WERI-Rb-1 (cell line): Measurements from ENCODE around the gene FBXL17.

ENCODE experiments used
- DNase-seq: peaks from one replicate; pipeline ENCODE4 v3.0.0-alpha.2; 2020
- H3K27ac ChIP-seq: fragments of 250-450 bp; sonication (Bioruptor Pico); 2 replicates; pipeline ENCODE4 v1.5.1; 2020; ENCODE audit warnings: mild to moderate bottlenecking, moderate library complexity
- H3K27me3 ChIP-seq: fragments of 250-450 bp; sonication (Bioruptor Pico); 2 replicates; pipeline ENCODE4 v1.5.1; 2021; ENCODE audit warnings: mild to moderate bottlenecking, low read depth, moderate library complexity; ENCODE audit not compliant: insufficient read depth, severe bottlenecking
- H3K36me3 ChIP-seq: fragments of 250-450 bp; sonication (Bioruptor Pico); 2 replicates; pipeline ENCODE4 v1.5.1; 2020; ENCODE audit warnings: mild to moderate bottlenecking, moderate library complexity
- H3K4me3 ChIP-seq: 2 replicates; pipeline ENCODE4 v1.5.1; 2011; ENCODE audit warnings: low read depth, mild to moderate bottlenecking, control low read depth, low read length
- H3K9me3 ChIP-seq: fragments of 250-450 bp; sonication (Bioruptor Pico); 2 replicates; pipeline ENCODE4 v1.5.1; 2021; ENCODE audit warnings: mild to moderate bottlenecking, moderate library complexity; ENCODE audit not compliant: severe bottlenecking
- CTCF ChIP-seq: IDR thresholded peaks from 2 replicates; pipeline ENCODE4 v1.5.1; 2011; ENCODE audit warnings: low read depth, mild to moderate bottlenecking, control low read depth, inconsistent platforms, low read length

FBXL17 gene

DNA sequence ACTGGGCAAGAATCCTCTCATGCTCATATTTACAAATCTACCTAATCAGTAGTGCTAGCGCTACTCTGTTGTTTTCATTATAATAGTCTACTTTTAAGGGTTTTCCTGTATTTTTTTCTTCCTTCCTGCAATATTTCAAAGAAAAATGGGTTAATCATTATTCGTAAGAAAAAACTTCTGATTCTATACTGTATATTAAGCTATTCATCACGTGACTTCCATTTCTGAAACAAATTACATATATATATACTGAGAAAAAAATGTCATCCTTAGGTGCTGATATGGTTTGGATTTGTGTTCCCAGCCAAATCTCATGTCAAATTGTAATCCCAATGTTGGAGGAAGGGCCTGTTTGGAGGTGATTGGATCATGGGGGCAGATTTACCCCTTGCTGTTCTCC lies 197.0 kb downstream of the FBXL17 start:
- Histone ChIP-seq H3K4me3 (no peak overlapping the region), H3K9me3 (no peaks in the 10 kb centered on the region), H3K27me3 (no peaks in the 10 kb centered on the region), H3K36me3 (no peaks in the 10 kb centered on the region), H3K27ac (no peak overlapping the region)
- no peak for TF ChIP-seq CTCF
- no peak for DNase-seq

- H3K36me3 ChIP-seq, result no peaks in the 10 kb centered on the region
- no peaks in the 10 kb centered on the region for H3K27me3 ChIP-seq
- no peak overlapping the region for H3K27ac ChIP-seq
- TF ChIP-seq CTCF, result no peak
- no peak for DNase-seq
- H3K4me3 ChIP-seq, result no peak overlapping the region
- no peaks in the 10 kb centered on the region for H3K9me3 ChIP-seq
These were observed 199.9 kb downstream of the FBXL17 start for GRCh38 chr5:108181975-108182374.

DNA sequence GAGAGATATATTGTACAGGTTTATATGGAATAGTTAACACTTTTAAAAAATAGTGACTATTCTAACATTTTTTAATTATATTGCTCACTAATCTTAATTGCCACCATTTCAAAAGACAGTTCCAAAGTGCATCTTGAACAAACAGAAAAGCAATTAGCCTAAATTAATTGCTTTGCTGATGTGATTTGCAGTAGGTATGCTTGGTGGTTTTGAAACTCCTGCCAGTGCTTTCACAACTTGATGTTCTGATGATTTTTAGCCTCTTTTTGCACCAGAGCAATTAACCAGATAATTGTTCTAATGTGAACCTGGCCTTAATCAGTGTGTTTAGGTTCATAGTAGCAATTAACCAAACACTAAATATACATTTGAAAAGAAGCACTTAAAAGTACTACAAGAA lies 207.6 kb downstream of the FBXL17 start:
- H3K27me3 ChIP-seq, result no peaks in the 10 kb centered on the region
- no peak overlapping the region for H3K27ac ChIP-seq
- H3K36me3 ChIP-seq, result no peaks in the 10 kb centered on the region
- H3K4me3 ChIP-seq, result no peak overlapping the region
- no peak for DNase-seq
- TF ChIP-seq CTCF, result no peak
- no peaks in the 10 kb centered on the region for H3K9me3 ChIP-seq

GRCh38 chr5:108171759-108172158 lies 210.1 kb downstream of the FBXL17 start:
- no peak for DNase-seq
- Histone ChIP-seq H3K27ac (no peak overlapping the region), H3K9me3 (no peaks in the 10 kb centered on the region), H3K4me3 (no peak overlapping the region), H3K27me3 (no peaks in the 10 kb centered on the region), H3K36me3 (no peaks in the 10 kb centered on the region)
- TF ChIP-seq CTCF, result no peak

GRCh38 chr5:108168915-108169314 lies 213.0 kb downstream of the FBXL17 start:
- Histone ChIP-seq H3K9me3 (no peaks in the 10 kb centered on the region), H3K4me3 (no peak overlapping the region), H3K27me3 (no peaks in the 10 kb centered on the region), H3K27ac (no peak overlapping the region), H3K36me3 (no peaks in the 10 kb centered on the region)
- no peak for TF ChIP-seq CTCF
- no peak for DNase-seq

DNA sequence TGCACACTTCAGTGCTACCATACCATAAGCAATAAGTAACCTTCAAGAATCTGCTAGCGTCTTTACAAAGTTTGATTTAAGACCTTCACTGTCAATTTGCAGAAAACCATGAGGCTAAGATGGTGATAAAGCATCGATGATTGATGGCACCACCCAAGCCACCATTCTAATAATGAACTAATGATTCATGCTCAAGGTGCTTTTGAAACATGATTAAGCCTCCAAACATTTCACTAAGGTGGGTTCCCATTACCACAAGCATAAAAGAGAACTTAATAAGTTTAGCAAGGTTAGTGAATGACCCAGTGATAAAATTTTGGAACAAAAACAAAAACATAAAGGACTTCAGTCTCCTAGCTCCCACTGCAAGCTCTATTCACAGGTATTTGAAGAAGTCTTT lies 214.7 kb downstream of the FBXL17 start:
- H3K27ac ChIP-seq, result no peak overlapping the region
- no peak for TF ChIP-seq CTCF
- H3K4me3 ChIP-seq, result no peak overlapping the region
- H3K9me3 ChIP-seq, result no peaks in the 10 kb centered on the region
- no peaks in the 10 kb centered on the region for H3K36me3 ChIP-seq
- H3K27me3 ChIP-seq, result no peaks in the 10 kb centered on the region
- no peak for DNase-seq
